CD4-positive, alpha-beta T cell treated with Interleukin-4 for 4 hours (primary cell): ENCODE results near the gene ACE.
"Not testable (repeated sequence)": the region's sequence is repeated elsewhere in the genome, so short reads cannot be mapped to it uniquely, and the experiment has no call there.

Experiments
- DNase-seq: peaks from one replicate; pipeline ENCODE4 v3.0.0-alpha.2; 2020

ACE gene

GRCh38 chr17:63445065-63445464, 31.8 kb upstream of the ACE start:
- no peak for DNase-seq

DNA sequence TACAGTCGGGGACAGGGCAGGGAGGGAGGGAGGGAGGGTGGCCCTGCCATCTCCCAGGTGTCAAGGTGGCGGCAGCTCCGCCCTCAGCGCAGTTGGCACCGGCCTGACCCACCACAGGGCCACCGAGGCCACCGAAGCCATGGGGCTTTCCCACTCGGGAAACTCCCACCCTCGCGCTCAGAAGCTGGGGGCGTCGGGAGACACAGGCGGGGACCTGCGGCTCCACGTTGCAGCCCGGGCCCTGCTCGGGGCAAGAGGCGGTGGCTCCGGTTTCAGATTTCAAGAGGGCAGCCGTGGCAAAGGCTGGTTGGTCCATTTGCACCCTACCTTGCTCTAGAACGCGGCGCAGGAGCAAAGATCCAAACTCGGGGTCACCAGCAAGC, 31.3 kb upstream of the ACE start:
- peak; percentile 78 for DNase-seq

DNA sequence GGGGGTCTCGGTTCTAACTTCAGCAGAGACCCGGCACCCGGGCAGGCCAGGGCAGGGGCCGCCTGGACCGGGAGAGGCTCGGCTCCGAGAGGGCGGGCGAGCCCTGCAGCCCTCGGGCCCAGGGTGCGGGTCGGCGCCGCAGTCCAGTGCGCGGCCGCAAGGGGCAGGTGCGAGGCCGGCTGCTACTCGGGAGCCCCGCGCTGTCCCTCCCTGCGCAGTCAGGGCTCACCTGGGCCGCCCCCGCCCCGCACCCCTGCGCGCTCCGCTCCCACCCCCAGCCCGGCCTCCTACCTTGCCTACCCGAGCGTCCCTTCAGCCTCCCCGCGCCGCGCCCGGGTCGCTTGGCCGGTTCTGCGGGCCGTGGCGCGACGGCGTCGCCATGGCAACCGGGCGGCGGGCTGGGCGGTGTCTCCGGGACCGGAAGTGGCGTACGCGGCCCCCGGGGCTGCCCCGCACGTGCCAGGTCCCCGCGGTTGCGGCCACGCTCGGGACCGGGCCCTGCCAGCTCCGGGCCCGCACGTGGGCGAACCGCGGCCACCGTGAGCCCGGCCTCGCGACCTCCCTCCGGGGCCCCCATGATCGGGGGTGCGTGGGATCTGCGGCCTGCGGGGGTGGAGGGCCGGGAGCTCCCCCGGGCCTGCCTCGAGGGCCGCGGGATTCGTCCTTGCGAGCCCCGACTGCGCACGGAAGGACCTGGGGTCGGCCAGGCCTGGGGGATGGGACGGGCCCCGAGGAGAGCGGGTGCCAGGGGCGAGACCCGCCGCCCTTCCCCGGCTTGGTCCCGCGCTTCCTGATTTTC, 30.7 kb upstream of the ACE start, which contains the start of gene CYB561:
TSS of gene CYB561 (minus strand) at position 353 of the 799 bp plus-strand sequence. CDS start 8,759 bp downstream, outside the sequence.
- peak; percentile 60 for DNase-seq

DNA sequence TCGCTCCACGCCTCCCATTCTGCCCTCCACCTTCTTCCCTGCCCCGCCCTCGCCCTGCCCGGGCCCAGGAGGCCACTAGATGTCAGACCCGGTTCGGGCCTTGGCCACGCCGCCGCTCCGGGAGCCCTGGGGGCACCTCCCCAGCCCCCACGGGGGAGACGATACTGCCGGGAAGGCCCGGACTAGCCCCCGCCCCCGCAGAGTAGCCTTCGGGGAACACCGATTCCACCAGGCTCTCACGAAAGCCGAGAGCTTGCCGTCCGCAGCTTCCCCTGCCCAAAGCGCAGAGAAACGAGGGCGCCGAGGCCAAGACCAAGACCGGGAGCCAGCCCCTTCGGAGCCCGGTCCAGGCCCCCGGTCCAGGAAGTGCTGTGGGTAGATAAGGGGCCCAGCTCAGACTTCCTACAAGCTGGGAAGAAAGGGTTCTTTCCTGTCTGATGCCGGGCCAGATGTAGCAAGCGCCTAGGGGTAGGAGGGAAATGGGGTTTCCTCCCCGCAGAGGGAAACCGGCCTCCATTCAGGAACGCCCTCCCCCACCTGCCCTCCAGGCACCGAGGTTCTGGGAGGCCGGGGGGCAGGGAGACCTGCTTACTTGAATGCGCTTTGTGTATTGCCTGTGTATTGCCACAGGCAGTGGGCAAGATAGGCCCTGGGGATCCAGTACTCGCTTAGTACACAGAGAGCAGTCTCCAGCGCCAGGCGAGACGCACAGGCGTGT, 29.9 kb upstream of the ACE start:
- peak; percentile 36 for DNase-seq

- DNase-seq: no peak
Observed at GRCh38 chr17:63447471-63448009, 29.3 kb upstream of the ACE start.

- DNase-seq: no peak
Observed at GRCh38 chr17:63448655-63449054, 28.2 kb upstream of the ACE start.

- DNase-seq: no peak
Observed at GRCh38 chr17:63450551-63450950, 26.3 kb upstream of the ACE start.

DNA sequence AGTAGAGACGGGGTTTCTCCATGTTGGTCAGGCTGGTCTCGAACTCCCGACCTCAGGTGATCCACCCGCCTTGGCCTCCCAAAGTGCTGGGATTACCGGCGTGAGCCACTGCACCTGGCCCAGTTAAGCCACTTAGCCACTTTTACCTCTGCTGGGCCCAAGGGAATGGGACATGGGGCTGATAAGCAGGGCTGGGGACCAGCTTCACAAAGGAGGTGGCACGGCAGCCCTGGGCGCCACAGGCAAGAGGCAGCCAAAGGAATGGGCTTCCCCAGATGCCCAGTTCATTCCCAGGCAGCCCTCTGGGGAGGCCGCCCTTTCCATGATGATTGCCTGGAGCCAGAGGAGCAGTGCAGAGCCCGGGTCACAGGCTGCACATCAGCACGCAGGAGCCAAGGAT, 25.7 kb upstream of the ACE start:
- DNase-seq: no peak

DNA sequence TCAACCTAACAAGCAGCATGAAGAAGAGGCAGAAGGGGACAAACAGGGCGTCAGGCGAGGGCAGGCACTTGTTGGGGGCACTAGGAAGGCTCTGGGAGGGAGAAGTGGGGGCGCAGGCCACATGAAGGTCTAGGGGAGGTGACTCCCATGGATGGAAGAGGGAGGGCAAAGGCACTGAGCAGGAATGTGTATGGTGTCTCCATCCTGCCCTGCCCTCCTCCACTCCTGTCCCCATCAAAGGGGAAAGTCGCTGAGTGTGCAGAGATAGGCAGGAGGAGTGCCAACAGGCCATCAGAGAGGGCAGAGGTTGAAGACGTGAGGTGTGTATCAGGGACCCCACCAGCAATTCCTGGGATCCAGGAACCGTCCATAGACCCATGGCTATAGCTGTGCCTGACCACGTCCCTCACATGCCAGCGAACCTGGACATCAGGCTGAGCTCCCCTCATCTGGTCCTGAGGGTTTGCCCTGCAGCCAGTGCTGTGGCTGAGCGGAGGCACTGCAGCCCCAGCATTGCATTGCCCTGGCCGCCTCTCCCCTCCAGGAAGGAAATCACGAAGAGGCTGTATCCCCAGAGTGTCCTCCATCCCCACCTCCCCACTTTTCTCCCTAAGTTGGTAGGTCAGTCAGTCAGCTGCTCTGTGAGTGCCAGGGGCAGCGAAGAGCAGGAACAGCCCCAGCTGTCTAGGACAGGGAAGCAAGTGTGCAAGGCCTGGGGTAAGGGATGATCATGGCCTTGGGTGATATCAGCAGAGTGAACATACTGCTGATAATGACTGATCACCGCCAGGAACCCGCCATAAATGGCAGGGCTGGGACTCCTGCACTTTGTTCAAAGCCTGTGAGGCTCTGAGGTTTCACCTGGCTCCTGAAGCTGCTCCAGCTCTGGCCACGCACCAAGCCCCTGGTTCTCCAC, 24.6 kb upstream of the ACE start:
- no peak for DNase-seq

DNA sequence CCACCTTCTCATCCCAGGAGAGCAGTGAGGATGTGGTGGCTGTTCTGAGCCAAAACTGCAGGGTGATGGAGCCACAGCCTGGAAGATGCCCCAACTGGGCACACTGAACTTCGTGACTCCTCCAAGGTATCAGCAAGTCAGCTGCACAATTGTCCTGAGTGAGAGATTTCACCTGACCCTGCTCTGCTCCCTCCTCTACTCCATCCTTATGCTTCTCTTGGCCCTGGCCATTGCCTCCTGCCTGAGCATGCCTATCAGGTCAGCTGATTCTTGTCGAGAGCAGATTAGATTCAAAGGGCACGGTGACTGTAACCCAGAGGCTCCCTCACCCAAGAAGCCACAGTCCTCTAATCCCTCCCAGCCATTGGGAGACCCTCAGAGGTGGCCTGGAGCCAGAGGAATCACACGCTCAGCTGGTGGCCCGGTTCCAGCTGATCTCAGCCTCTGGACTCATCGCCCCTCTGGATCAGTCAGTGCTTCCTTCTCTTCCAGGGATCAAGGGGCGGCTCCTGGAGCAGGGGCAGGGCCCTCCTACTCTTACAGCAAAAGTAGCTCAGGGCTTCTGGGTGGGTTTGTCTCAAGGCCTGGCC, 23.8 kb upstream of the ACE start:
- DNase-seq: no peak

DNA sequence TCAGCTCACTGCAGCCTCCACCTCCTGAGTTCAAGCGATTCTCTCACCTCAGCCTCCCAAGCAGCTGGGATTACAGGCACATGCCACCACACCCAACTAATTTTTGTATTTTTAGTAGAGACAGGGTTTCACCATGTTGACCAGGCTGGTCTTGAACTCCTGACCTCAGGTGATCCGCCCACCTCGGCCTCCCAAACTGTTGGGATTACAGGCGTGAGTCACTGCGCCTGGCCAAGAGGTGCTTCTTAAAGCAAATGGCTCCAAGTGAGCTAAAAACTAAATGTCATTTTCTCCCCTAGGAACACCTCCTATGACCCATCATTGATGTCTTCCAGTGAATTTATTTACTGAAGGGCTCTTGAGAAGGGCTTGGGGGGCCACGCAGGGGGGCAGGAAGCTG, 22.5 kb upstream of the ACE start:
- DNase-seq: not testable (repeated sequence)

DNA sequence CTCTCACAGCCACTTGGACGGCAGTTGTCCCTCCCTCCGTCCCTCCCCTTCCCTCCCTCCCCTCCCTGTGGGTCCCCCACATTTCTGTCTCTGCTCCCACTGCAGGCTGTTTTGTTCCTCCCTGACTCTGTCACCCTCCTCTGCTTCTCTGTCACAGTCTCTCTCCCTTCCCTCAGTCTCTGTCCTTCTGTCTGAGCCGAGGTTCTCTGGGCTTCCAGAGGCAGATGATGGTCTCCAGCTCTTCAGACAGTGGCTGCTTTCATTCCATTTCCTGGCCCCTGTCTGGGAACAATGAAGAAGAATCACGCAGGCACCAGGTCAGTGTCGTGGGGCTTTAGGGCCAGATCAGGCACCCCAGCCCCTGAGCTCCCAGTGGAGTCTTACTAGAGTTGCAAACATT, 21.9 kb upstream of the ACE start:
- no peak for DNase-seq

DNA sequence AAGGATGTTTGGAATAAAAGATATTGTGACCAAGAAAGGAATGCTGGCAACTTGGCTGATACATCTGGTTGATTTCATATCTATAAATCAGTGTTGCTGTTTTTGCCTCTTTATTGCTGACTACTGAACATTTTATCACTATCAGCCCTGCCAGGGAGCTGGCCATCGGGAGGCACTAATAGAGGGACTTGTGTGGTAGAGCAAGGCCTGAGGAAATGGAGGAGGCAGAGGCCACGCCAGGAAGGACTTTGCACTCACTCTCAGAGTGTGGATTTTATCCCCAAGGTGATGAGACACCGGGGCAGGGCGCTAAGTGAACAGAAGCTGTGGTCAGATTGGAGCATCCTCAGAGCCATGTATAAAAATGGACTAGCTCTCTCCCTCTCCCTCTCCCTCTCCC, 21.4 kb upstream of the ACE start:
- DNase-seq: no peak

GRCh38 chr17:63458478-63458877, 18.4 kb upstream of the ACE start:
- DNase-seq: no peak

DNA sequence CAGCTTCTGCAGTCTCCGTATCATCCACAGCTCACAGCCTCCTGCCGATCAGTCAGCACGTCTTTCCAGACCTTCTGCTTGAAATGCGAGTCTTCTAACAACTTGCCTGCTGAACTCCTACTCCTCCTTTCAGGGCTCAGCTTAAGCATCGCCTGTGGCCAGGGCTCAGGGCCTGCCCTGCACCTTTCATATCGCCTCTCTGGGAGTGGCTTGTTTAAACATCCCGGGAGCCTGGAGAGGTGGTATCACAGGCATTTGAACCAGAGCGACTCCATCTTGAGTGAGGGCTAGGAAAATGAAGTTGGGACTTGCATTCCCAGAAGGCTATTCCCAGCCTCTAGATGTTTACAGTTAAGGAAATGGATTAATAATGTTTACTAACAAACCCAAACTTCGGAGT, 16.8 kb upstream of the ACE start:
- no peak for DNase-seq

DNA sequence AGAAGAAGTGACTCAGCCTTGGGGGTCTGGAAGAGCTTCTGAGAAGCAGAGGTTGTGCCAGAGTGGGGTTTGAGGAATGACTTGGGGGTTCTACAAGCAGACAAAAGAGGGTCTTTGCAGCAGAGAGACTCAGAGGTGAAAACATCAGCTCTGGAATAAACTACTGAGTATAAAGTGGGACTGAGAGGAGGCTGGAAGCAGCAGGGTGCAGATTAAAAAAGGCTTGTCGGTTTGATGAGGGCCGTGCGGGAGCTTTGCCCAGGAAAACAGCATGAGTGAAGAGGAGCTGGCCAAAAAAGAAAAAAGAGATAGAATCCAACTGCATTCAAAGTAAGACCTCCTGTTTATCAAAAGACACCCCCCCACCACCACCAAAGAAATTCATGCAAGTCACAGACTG, 13.1 kb upstream of the ACE start:
- DNase-seq: no peak

DNA sequence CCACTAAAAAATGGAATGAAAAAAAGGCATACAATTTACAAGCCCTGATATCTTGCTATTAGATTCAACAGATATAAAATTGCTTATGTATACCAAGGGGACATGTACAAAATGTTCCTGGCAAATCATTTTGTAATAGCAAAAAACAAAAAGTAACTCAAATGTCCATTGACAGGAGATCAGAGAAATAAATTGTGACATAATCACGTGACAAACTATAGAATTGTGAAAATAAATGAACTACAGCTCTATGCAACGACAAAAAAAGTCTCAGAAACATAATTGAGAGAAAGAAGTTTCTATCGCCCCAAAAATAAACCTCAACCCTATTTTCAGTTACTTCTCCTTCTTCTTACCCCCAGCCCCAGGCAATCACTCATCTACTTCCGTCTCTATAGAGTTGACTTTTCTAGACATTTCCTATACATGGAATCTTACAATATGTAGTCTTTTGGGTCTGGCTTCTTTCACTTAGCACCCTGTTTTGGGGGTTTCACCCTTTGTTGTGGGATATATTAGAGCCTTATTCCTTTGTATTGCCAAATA, 12.1 kb upstream of the ACE start:
- DNase-seq: no peak

- DNase-seq: not testable (repeated sequence)
Observed at GRCh38 chr17:63468099-63468498, 8.8 kb upstream of the ACE start.

- DNase-seq: no peak
Observed at GRCh38 chr17:63474174-63474573, 2.7 kb upstream of the ACE start.

- no peak for DNase-seq
Observed at GRCh38 chr17:63474586-63475460, 2.0 kb upstream of the ACE start.
